ENCODE measurements around the gene C19orf67.

DNA sequence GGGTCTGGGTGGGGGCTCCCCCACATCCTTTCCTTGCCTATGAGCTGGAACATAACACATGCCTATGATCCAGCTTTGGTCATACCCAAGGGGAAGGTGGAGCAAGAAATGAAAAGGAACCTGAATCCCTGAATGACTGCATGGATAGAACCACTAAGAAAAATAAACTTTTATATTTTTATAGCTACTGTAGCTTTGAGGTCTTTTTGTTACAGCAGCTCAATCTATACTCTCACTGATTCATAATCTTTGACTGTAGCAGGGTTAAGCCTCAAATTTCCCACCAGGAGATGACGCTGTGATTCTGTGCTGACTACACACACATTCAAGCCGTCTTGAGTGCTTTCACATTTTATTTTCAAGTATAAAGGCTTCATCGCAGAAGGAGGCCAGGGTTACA lies 32.6 kb downstream of the C19orf67 start:
- TF ChIP-seq, protein P1, sequence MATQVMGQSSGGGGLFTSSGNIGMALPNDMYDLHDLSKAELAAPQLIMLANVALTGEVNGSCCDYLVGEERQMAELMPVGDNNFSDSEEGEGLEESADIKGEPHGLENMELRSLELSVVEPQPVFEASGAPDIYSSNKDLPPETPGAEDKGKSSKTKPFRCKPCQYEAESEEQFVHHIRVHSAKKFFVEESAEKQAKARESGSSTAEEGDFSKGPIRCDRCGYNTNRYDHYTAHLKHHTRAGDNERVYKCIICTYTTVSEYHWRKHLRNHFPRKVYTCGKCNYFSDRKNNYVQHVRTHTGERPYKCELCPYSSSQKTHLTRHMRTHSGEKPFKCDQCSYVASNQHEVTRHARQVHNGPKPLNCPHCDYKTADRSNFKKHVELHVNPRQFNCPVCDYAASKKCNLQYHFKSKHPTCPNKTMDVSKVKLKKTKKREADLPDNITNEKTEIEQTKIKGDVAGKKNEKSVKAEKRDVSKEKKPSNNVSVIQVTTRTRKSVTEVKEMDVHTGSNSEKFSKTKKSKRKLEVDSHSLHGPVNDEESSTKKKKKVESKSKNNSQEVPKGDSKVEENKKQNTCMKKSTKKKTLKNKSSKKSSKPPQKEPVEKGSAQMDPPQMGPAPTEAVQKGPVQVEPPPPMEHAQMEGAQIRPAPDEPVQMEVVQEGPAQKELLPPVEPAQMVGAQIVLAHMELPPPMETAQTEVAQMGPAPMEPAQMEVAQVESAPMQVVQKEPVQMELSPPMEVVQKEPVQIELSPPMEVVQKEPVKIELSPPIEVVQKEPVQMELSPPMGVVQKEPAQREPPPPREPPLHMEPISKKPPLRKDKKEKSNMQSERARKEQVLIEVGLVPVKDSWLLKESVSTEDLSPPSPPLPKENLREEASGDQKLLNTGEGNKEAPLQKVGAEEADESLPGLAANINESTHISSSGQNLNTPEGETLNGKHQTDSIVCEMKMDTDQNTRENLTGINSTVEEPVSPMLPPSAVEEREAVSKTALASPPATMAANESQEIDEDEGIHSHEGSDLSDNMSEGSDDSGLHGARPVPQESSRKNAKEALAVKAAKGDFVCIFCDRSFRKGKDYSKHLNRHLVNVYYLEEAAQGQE (IDR thresholded peaks at IDR 0.05; ENCODE audit: insufficient read depth in 1 of 2, low read depth in 2 of 2, low read length in 1 of 2): no peak
- TF ChIP-seq POLR2AphosphoS5 (IDR thresholded peaks at IDR 0.05; ENCODE audit: low read depth, low read length): no peak
- TF ChIP-seq SIN3A (IDR thresholded peaks at IDR 0.05; ENCODE audit: borderline replicate concordance, insufficient read depth, low read depth, low read length): no peak
- TF ChIP-seq, protein P2, sequence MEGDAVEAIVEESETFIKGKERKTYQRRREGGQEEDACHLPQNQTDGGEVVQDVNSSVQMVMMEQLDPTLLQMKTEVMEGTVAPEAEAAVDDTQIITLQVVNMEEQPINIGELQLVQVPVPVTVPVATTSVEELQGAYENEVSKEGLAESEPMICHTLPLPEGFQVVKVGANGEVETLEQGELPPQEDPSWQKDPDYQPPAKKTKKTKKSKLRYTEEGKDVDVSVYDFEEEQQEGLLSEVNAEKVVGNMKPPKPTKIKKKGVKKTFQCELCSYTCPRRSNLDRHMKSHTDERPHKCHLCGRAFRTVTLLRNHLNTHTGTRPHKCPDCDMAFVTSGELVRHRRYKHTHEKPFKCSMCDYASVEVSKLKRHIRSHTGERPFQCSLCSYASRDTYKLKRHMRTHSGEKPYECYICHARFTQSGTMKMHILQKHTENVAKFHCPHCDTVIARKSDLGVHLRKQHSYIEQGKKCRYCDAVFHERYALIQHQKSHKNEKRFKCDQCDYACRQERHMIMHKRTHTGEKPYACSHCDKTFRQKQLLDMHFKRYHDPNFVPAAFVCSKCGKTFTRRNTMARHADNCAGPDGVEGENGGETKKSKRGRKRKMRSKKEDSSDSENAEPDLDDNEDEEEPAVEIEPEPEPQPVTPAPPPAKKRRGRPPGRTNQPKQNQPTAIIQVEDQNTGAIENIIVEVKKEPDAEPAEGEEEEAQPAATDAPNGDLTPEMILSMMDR (IDR thresholded peaks at IDR 0.05): no peak

Data from Panc1 (cell line).